ENCODE results near the gene PCSK4. TPM values are rescaled to one million over a fixed set of nuclear protein-coding genes. Genes with fewer than 3 reads are reported as not detected.

The PCSK4 gene
- total RNA-seq, 1 experiment from 2014 or later, result 11.1 TPM

GRCh38 chr19:1432507-1432887 lies 57.7 kb downstream of the PCSK4 start:
- H3K9ac ChIP-seq (ENCODE audit: low read length), result no peak overlapping the region
- CTCF ChIA-PET, result no interaction called here
- DNase-seq (ENCODE audit: low read depth, low spot score), result no peak

More at GRCh38 chr19:1432507-1432887, 57.7 kb downstream of the PCSK4 start:
- Histone ChIP-seq H3K4me3 (replicated peaks in 1 of 2; ENCODE audit: low read depth in 1 of 2, low read length in 2 of 2) (no peak overlapping the region), H2AFZ (ENCODE audit: low read depth, low read length, poor library complexity, severe bottlenecking) (no peak overlapping the region), H3K36me3 (ENCODE audit: control insufficient read depth in 1 of 2, insufficient read depth in 2 of 2, low read length in 2 of 2) (peaks cover 37 to 52% of the 10 kb centered on the region in 2 experiments; a peak in 3 of 4 replicates), H4K20me1 (ENCODE audit: insufficient read depth) (no peaks in the 10 kb centered on the region), H3K9me3 (ENCODE audit: control insufficient read depth in 1 of 2, insufficient read depth in 1 of 2, low read depth in 1 of 2, low read length in 2 of 2) (no peaks in the 10 kb centered on the region), H3K4me1 (ENCODE audit: control insufficient read depth in 1 of 2, insufficient read depth in 2 of 2, low read length in 2 of 2) (peaks cover 7 to 13% of the 10 kb centered on the region in 2 experiments; a peak in 3 of 4 replicates), H3K79me2 (ENCODE audit: insufficient read depth, low read length) (peaks cover 41% of the 10 kb centered on the region), H3K9me2 (ENCODE audit: insufficient read depth) (no peaks in the 10 kb centered on the region), H3K4me2 (ENCODE audit: low read length) (no peak overlapping the region), H3K27ac (ENCODE audit: low read depth, low read length) (no peak overlapping the region), H3K27me3 (ENCODE audit: insufficient read depth, low read length) (no peaks in the 10 kb centered on the region)
- TF ChIP-seq TCF7L2 (IDR thresholded peaks at IDR 0.05; ENCODE audit: borderline replicate concordance, extremely low read depth, insufficient read depth, insufficient read length), result no peak
- TF ChIP-seq EZH2 (IDR thresholded peaks at IDR 0.05), result no peak
- no peak for TF ChIP-seq POLR2AphosphoS5 (IDR thresholded peaks at IDR 0.05; ENCODE audit: low read depth, low read length)
- TF ChIP-seq RAD21 (IDR thresholded peaks at IDR 0.05; ENCODE audit: low read depth), result no peak
- TF ChIP-seq ZNF274 (IDR thresholded peaks at IDR 0.05; ENCODE audit: low read depth, low read length), result no peak
- no peak for TF ChIP-seq ATF3 (IDR thresholded peaks at IDR 0.05)
- no peak for TF ChIP-seq EGR1 (IDR thresholded peaks at IDR 0.05; ENCODE audit: low read depth)
- TF ChIP-seq JUND (IDR thresholded peaks at IDR 0.05), result no peak
- TF ChIP-seq SP1 (IDR thresholded peaks at IDR 0.05; ENCODE audit: low read depth), result no peak
- no peak for TF ChIP-seq ZFX (IDR thresholded peaks at IDR 0.05)
- no peak for TF ChIP-seq EZH2phosphoT487 (IDR thresholded peaks at IDR 0.05; ENCODE audit: borderline replicate concordance)
- no peak for TF ChIP-seq MAX (IDR thresholded peaks at IDR 0.05)
- no peak for TF ChIP-seq CEBPB (IDR thresholded peaks at IDR 0.05; ENCODE audit: low read depth)
- TF ChIP-seq YY1 (IDR thresholded peaks at IDR 0.05; ENCODE audit: extremely low read depth, insufficient replicate concordance, low read depth, low read length), result no peak
- no peak for TF ChIP-seq SIN3A (IDR thresholded peaks at IDR 0.05; ENCODE audit: low read depth)
- TF ChIP-seq POLR2A (IDR thresholded peaks at IDR 0.05; ENCODE audit: borderline replicate concordance, extremely low read depth, insufficient read depth, insufficient read length), result no peak
- no peak for TF ChIP-seq SRF (IDR thresholded peaks at IDR 0.05; ENCODE audit: low read depth)
- no TSS peak for BruUV-seq (replicated peaks)
- ATAC-seq, result no peak
- intact Hi-C loops (cut with micrococcal nuclease), result no loop called here
- ChIA-PET RAD21 (ENCODE audit: low non-redundant PET in 1 of 2, low total read pairs in 2 of 2, uncharacterized antibody in 2 of 2, unreplicated experiment in 2 of 2) (no interaction called here), POLR2A (no interaction called here)
